Measurements from ENCODE around the gene GSAP.
"Not testable (repeated sequence)": the region's sequence is repeated elsewhere in the genome, so short reads cannot be mapped to it uniquely, and the experiment has no call there.

Gene GSAP

GRCh38 chr7:77348371-77348813, 67.8 kb downstream of the GSAP start:
- Mint-ChIP-seq H3K4me1 (peaks cover 43% of the 10 kb centered on the region), H3K36me3 (ENCODE audit: low read depth) (no peaks in the 10 kb centered on the region), H3K27ac (no peak overlapping the region), H3K9me3 (no peaks in the 10 kb centered on the region), H3K4me3 (no peak overlapping the region), H3K27me3 (no peaks in the 10 kb centered on the region)
- no peak for DNase-seq
- no peak for ATAC-seq

GRCh38 chr7:77346441-77346840, 69.7 kb downstream of the GSAP start:
- Mint-ChIP-seq H3K27me3 (no peaks in the 10 kb centered on the region), H3K4me1 (peaks cover 23% of the 10 kb centered on the region), H3K27ac (no peak overlapping the region), H3K4me3 (no peak overlapping the region), H3K36me3 (ENCODE audit: low read depth) (no peaks in the 10 kb centered on the region), H3K9me3 (no peaks in the 10 kb centered on the region)
- ATAC-seq, result no peak
- no peak for DNase-seq

GRCh38 chr7:77345426-77345825, 70.7 kb downstream of the GSAP start:
- peaks cover 15% of the 10 kb centered on the region for H3K4me1 Mint-ChIP-seq
- not testable (repeated sequence) for H3K27ac Mint-ChIP-seq; H3K9me3 Mint-ChIP-seq; DNase-seq; H3K27me3 Mint-ChIP-seq; H3K4me3 Mint-ChIP-seq; H3K36me3 Mint-ChIP-seq (ENCODE audit: low read depth); ATAC-seq

GRCh38 chr7:77339726-77340125, 76.4 kb downstream of the GSAP start:
- no peaks in the 10 kb centered on the region for H3K36me3 Mint-ChIP-seq (ENCODE audit: low read depth)
- H3K27ac Mint-ChIP-seq, result no peak overlapping the region

GRCh38 chr7:77338883-77339629, 77.1 kb downstream of the GSAP start:
- Mint-ChIP-seq H3K27ac (no peak overlapping the region), H3K9me3 (no peaks in the 10 kb centered on the region), H3K36me3 (ENCODE audit: low read depth) (no peaks in the 10 kb centered on the region), H3K4me3 (no peak overlapping the region), H3K4me1 (peaks cover 17% of the 10 kb centered on the region), H3K27me3 (no peaks in the 10 kb centered on the region)
- no peak for ATAC-seq
- DNase-seq, result no peak

More at GRCh38 chr7:77339726-77340125, 76.4 kb downstream of the GSAP start:
- ATAC-seq, result no peak
- Mint-ChIP-seq H3K4me3 (no peak overlapping the region), H3K9me3 (no peaks in the 10 kb centered on the region), H3K27me3 (no peaks in the 10 kb centered on the region), H3K4me1 (peaks cover 17% of the 10 kb centered on the region)
- DNase-seq, result no peak

- Mint-ChIP-seq H3K36me3 (ENCODE audit: low read depth) (no peaks in the 10 kb centered on the region), H3K4me3 (no peak overlapping the region), H3K27me3 (no peaks in the 10 kb centered on the region), H3K4me1 (peaks cover 17% of the 10 kb centered on the region), H3K27ac (no peak overlapping the region), H3K9me3 (no peaks in the 10 kb centered on the region)
- no peak for ATAC-seq
- DNase-seq, result no peak
Measured at GRCh38 chr7:77338260-77338659, 77.9 kb downstream of the GSAP start.

- H3K4me1 Mint-ChIP-seq, result peaks cover 17% of the 10 kb centered on the region
- no peaks in the 10 kb centered on the region for H3K27me3 Mint-ChIP-seq
- no peak overlapping the region for H3K27ac Mint-ChIP-seq
- no peaks in the 10 kb centered on the region for H3K9me3 Mint-ChIP-seq
- no peaks in the 10 kb centered on the region for H3K36me3 Mint-ChIP-seq (ENCODE audit: low read depth)
- no peak overlapping the region for H3K4me3 Mint-ChIP-seq
- ATAC-seq (no peak), DNase-seq (no peak)
Measured at GRCh38 chr7:77337456-77337990, 78.6 kb downstream of the GSAP start.

GRCh38 chr7:77335581-77335980, 80.6 kb downstream of the GSAP start:
- no peaks in the 10 kb centered on the region for H3K27me3 Mint-ChIP-seq
- peaks cover 33% of the 10 kb centered on the region for H3K4me1 Mint-ChIP-seq
- H3K4me3 Mint-ChIP-seq, result no peak overlapping the region
- ATAC-seq, result no peak
- H3K36me3 Mint-ChIP-seq (ENCODE audit: low read depth), result no peaks in the 10 kb centered on the region
- H3K27ac Mint-ChIP-seq, result no peak overlapping the region
- no peak for DNase-seq
- no peaks in the 10 kb centered on the region for H3K9me3 Mint-ChIP-seq

- H3K36me3 Mint-ChIP-seq (ENCODE audit: low read depth); H3K27ac Mint-ChIP-seq; DNase-seq; H3K4me3 Mint-ChIP-seq; H3K9me3 Mint-ChIP-seq; ATAC-seq; H3K27me3 Mint-ChIP-seq: not testable (repeated sequence)
- H3K4me1 Mint-ChIP-seq, result peaks cover 48% of the 10 kb centered on the region
Measured at GRCh38 chr7:77334039-77334438, 82.1 kb downstream of the GSAP start.

GRCh38 chr7:77331938-77332695, 84.0 kb downstream of the GSAP start:
- Mint-ChIP-seq H3K9me3 (no peaks in the 10 kb centered on the region), H3K4me1 (peaks cover 58% of the 10 kb centered on the region), H3K27ac (no peak overlapping the region), H3K4me3 (no peak overlapping the region), H3K36me3 (ENCODE audit: low read depth) (no peaks in the 10 kb centered on the region), H3K27me3 (no peaks in the 10 kb centered on the region)
- ATAC-seq (peak; percentile 66), DNase-seq (peak; percentile 64)

GRCh38 chr7:77330169-77330882, 85.8 kb downstream of the GSAP start:
- H3K9me3 Mint-ChIP-seq, result no peaks in the 10 kb centered on the region
- DNase-seq, result peak; percentile 23
- no peaks in the 10 kb centered on the region for H3K36me3 Mint-ChIP-seq (ENCODE audit: low read depth)

GRCh38 chr7:77329466-77330168, 86.5 kb downstream of the GSAP start:
- Mint-ChIP-seq H3K27me3 (no peaks in the 10 kb centered on the region), H3K27ac (peak overlapping the region; percentile 71), H3K36me3 (ENCODE audit: low read depth) (peaks cover under 1% of the 10 kb centered on the region), H3K4me1 (peaks cover 62% of the 10 kb centered on the region), H3K9me3 (no peaks in the 10 kb centered on the region), H3K4me3 (peak overlapping the region; percentile 57)
- ATAC-seq, result peak; percentile 65
- no peak for DNase-seq

More at GRCh38 chr7:77330169-77330882, 85.8 kb downstream of the GSAP start:
- peak; percentile 62 for ATAC-seq
- peak overlapping the region; percentile 57 for H3K4me3 Mint-ChIP-seq
- H3K4me1 Mint-ChIP-seq, result peaks cover 62% of the 10 kb centered on the region
- no peaks in the 10 kb centered on the region for H3K27me3 Mint-ChIP-seq
- H3K27ac Mint-ChIP-seq, result peak overlapping the region; percentile 71

- H3K9me3 Mint-ChIP-seq, result no peaks in the 10 kb centered on the region
- H3K4me1 Mint-ChIP-seq, result peaks cover 62% of the 10 kb centered on the region
- H3K36me3 Mint-ChIP-seq (ENCODE audit: low read depth), result peaks cover 4% of the 10 kb centered on the region
- H3K27me3 Mint-ChIP-seq, result no peaks in the 10 kb centered on the region
- peak overlapping the region; percentile 83 for H3K27ac Mint-ChIP-seq
- peak overlapping the region; percentile 63 for H3K4me3 Mint-ChIP-seq
- DNase-seq, result no peak
- ATAC-seq, result no peak
Measured at GRCh38 chr7:77328669-77329068, 87.5 kb downstream of the GSAP start.
